ENCODE results near the gene EFEMP1.

EFEMP1 gene, protein sequence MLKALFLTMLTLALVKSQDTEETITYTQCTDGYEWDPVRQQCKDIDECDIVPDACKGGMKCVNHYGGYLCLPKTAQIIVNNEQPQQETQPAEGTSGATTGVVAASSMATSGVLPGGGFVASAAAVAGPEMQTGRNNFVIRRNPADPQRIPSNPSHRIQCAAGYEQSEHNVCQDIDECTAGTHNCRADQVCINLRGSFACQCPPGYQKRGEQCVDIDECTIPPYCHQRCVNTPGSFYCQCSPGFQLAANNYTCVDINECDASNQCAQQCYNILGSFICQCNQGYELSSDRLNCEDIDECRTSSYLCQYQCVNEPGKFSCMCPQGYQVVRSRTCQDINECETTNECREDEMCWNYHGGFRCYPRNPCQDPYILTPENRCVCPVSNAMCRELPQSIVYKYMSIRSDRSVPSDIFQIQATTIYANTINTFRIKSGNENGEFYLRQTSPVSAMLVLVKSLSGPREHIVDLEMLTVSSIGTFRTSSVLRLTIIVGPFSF

DNA sequence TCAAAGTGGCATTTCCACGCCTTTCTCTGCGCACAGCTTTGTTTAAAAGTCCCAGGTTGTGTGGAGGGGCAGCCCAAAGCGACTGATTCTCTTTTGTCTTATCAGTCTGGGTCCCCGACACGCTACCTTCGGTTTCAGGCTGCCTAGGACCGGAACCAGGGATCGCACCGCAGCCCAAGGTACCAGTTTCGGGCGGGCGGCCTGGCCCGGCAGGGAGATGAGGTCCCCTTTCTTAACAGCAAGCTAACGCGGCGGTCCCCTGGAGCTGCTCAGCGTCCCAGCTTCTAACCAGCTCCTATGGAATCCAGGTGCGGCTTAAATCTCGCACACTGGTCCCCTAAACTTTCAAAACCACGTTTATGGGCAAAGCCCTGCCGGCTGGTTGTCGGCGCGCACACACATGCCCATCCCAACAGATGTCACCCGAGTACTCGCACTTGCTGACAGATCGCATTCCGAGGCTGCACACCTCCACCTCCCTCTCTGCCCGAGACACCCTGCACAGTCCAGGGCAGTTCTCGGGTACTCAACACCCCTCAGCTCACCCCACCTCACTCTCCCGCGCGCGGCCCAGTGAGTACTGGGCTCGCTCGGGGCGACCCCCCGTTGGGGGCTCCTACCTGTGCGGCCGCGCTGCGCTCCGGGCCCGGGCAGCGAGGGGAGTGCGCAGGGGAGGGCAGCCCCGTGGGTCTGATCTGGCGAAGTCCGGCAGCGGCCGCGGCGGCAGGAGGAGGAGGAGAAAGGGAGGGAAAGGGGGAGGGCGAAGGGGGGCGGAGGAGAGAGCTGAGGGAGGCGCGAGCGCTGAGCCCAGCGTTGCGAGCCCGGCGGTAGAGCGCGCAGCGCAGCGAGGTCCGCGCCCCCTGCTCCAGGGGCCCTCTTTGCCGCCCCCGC lies at the start of gene EFEMP1:
Gene EFEMP1 (minus strand): TSS at position 692 of the 891 bp plus-strand sequence. CDS start 1,342 bp downstream, outside the sequence.
- DNase-seq = no peak

- no peak for DNase-seq
Observed at GRCh38 chr2:55970500-55970899, 46.9 kb upstream of the EFEMP1 start.

- DNase-seq = no peak
Observed at GRCh38 chr2:55968941-55969340, 45.4 kb upstream of the EFEMP1 start.

DNA sequence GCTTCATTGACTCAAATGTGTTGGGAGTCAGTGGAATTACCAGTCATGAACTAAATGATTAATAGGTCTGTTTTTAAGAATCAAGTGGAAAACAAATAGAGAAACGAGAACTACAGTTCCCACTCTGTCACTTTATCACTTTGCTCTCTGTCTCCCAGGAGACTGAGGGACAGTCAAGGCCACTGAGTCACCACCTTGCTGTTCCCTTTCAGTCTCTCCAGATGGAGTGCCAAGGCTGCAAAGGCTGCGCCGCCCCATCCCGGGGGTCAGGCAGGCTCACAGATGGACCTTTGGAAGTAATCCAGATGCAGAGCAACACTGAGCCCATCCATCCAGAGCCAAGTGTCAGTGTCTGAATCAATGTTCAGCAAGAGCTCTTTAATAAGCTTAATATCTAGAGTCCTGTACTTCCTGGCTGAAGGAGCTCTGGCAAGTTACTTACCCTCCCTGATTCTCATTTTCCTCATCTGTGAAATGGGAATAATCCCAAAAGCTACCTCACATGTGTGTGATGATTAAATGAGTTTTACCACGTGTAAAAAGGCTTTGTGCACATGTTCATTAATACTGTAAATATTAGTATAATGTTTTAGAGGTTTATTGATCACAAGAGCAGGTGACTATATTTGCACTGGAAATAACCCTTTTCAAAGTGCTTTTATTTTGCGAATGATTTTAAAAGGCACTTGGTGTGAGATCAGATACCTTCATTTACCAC lies 43.0 kb upstream of the EFEMP1 start:
- no peak for DNase-seq

GRCh38 chr2:55965966-55966365 lies 42.4 kb upstream of the EFEMP1 start:
- no peak for DNase-seq

GRCh38 chr2:55965276-55965675 lies 41.7 kb upstream of the EFEMP1 start:
- DNase-seq = peak in 1 of 2 experiments; percentile 22

DNA sequence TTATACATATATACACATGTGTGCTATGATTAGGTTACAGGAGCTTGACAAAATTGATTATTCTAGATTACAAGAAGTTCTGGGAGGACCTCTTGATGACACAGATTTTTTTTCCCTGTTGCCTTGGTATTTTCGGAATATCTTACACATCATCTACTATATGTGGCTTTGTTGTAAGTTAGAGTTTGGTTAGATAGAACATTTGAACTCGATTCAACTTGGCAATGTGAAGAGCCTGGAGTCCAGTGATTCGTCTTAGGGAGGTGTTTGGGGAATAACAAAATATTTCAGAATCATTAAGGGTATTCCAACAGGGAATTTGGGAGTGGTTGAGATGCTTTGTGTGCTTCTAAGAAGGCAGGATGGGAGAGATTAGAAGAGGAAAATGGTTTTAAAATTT lies 39.3 kb upstream of the EFEMP1 start:
- DNase-seq = no peak

- peak; percentile 33 to 45 for DNase-seq
Observed at GRCh38 chr2:55961318-55961911, 37.8 kb upstream of the EFEMP1 start.

- no peak for DNase-seq
Observed at GRCh38 chr2:55958756-55959155, 35.2 kb upstream of the EFEMP1 start.

DNA sequence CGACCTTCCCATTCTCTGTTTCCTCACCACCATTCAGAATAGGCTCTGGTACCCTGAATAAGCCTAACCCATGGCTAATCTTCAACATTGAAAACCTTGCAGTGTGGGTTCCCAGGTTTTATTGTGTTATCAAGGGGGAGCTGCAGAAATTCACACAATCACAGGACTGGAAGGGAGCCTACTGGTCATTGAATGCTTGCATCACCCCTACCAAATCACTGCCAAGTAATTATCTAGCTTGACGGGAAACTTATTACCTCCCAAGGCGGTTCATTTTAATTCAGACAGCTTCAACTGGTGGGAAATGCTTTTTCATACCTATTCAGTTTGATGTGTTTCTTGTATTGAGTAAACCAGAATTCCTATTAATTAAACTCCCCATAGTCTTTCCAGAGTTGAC lies 33.6 kb upstream of the EFEMP1 start:
- DNase-seq = no peak

DNA sequence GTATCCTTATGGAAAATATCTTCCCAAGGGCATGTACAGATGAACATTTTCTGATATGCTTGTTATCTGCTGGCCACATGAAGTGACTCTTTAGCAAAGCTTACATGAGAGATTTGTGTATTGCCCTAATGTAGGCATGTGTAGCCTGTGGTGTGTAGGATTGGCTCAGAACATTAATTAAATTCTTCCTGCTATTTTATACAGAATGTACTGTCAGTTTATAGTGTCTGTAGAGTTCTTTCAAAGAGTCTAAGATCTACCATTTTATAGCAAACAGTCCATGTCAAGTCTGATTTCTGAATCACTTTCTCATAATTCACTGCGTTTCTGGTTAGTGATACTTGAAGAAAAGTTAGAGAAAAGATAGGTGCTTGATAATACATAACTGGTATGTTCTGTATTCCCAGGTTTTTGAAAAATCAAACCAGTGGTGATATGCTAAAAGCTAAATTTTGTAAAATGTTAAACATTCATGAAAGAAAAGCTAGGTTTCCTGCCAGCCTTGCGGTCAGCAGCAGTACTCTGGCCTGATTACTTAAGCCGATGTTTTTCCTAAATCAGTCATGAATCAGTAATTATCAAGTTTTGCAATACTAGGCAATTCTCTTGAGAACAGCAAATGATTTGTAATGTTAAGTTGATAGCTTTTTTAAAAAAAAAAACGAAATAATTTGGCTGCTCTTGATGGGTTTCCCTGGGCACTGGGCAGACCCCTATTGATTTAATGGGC lies 30.9 kb upstream of the EFEMP1 start:
- DNase-seq = no peak

DNA sequence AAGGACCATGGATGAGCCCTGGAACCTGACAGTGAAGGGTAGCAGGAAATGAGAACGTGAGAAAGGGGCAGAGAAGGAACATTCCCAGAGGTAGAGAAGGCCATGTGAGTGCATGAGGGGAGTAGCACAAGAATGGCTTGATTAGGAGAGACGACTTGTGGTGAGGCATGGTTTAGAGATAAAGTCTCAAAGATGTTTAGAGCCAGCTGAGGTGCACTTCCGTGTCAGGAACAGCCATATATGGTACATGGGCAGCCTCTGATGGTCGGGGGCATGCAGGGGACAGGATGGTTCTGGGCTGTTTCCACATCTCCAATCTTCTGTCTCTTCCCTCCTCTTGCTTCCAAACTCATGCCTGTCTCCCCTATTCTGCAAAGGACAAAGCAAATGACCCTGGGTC lies 28.8 kb upstream of the EFEMP1 start:
- no peak for DNase-seq

- DNase-seq = no peak
Observed at GRCh38 chr2:55951533-55951932, 28.0 kb upstream of the EFEMP1 start.

DNA sequence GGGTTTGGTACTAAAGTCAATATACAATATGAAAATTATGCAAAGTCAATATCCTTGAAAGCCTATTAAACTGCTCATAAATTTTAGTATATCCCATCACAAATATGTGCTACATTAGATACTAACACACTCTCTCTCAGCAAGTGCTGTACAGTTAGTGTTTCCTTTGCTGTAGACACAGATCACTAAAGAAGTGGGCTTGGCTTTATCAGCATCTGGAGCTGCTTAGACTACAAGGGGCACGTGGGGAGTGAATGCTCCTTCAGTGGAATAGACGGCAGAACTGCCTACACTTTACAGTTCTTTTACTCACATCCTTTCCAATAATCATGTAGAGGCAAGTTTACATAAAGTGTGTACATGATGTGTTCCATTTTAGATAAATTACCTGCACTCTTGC lies 26.0 kb upstream of the EFEMP1 start:
- DNase-seq = no peak

DNA sequence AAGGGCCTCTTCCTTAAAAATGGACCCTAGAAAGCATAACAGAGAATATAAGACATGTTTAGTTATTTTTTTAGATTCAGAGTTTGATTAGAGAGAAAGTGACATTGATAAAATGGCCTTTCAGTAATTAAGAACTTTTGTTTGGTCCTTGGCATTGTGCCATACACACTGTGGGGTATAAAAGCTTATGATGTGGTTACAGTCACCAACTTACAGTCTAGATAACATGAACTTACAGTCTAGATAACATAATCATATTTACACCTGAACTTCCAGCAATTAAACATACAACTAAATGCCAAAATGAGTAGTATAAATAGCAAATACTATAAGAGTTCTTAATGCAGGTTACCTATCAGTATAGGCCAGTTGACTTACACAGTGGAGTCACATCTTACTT lies 25.6 kb upstream of the EFEMP1 start:
- DNase-seq = peak in 1 of 2 experiments; percentile 37

DNA sequence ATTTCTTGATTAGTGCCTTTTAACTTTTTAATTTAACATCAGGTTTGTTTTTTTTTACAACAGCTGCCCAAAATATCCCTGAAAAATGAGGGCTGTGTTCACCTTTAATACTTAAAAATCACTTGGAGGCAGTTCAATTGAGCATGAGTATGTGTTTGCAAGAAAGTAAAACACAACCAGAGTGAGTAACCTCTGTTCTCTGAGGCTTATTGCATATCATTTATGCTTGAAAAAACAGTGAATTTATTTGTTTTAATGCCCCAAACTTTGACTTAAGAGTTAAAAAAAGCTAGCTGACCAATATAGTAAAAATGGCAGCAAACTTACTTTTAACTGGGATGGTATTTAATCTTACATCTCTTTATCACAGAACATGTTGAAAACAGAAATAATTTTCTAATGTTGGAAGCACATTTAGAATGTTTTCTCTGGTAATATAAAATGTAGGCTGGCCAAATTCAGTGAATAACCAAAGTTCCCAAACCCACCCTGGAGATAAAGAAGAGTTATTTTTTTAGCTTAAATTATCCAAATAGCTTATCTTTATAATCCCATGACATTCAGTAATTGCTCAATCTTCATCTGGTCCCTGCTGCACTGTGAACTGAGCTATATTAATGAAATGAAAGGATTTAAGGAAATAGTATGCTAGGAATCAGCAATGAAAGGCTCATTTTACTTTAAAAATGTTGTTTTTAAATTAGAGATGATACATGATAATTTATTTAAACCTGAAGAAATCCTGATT lies 24.8 kb upstream of the EFEMP1 start:
- no peak for DNase-seq

- DNase-seq = no peak
Observed at GRCh38 chr2:55947752-55948151, 24.2 kb upstream of the EFEMP1 start.

- DNase-seq = no peak
Observed at GRCh38 chr2:55946793-55947192, 23.2 kb upstream of the EFEMP1 start.

DNA sequence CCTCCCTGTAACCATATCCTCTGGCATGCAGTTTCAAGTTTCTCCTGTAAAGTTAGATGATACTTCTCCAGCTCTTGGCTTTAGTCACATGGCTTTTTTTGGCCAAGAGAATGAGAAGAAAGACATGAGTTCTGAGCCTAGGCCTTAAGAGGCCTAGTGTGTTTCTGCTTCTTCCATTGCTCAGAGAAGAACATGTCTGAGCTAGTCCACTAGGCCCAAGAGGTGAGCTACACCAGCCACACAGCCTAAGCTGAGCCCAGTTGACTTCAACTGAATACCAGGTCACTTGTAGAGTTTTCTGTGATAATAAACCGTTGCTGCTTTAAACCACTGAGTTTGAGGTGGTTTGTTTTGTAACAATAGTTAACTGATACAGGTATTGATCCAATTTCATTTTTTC lies 19.9 kb upstream of the EFEMP1 start:
- DNase-seq = no peak

- no peak for DNase-seq
Observed at GRCh38 chr2:55936351-55936750, 12.8 kb upstream of the EFEMP1 start.

- DNase-seq = no peak
Observed at GRCh38 chr2:55934337-55934736, 10.8 kb upstream of the EFEMP1 start.
